Stimulated activated naive B cell treated with anti-CD40 and anti-IgM and Interleukin-4, amounts not matched to agents 10 μg/mL and 1 μg/mL and 100 μg/mL, for 72 hours (primary cell): Measurements from ENCODE around the gene TP53AIP1.

ENCODE experiments used
- ATAC-seq, 2 donors: fragments of 150-1000 bp; cut with Tn5 transposase; replicated peaks; 2 replicates each; pipeline ENCODE4 v1.10.0; 2021; ENCODE audit warnings: moderate library complexity in 1 of 2
- DNase-seq: peaks from one replicate; pipeline ENCODE4 v3.0.0; 2021
- H3K27ac Mint-ChIP-seq: one replicate; pipeline ENCODE4 v1.8.0; 2022; ENCODE audit warnings: mild to moderate bottlenecking, mixed read lengths
- H3K27me3 Mint-ChIP-seq, 2 donors: one replicate each; pipeline ENCODE4 v1.8.0; 2022; ENCODE audit warnings: mixed read lengths in 2 of 2
- H3K36me3 Mint-ChIP-seq, 2 donors: one replicate each; pipeline ENCODE4 v1.8.0; 2022; ENCODE audit warnings: mixed read lengths in 2 of 2, mild to moderate bottlenecking in 1 of 2
- H3K4me1 Mint-ChIP-seq, 2 donors: one replicate each; pipeline ENCODE4 v1.8.0; 2022; ENCODE audit warnings: mixed read lengths in 2 of 2, mild to moderate bottlenecking in 1 of 2
- H3K4me3 Mint-ChIP-seq, 2 donors: one replicate each; pipeline ENCODE4 v1.8.0; 2022; ENCODE audit warnings: mild to moderate bottlenecking in 2 of 2, mixed read lengths in 2 of 2, moderate library complexity in 1 of 2
- H3K9me3 Mint-ChIP-seq, 2 donors: one replicate each; pipeline ENCODE4 v1.8.0; 2022; ENCODE audit warnings: mixed read lengths in 2 of 2, mild to moderate bottlenecking in 1 of 2

The TP53AIP1 gene

GRCh38 chr11:128938156-128938885, 4.3 kb downstream of the TP53AIP1 start:
- DNase-seq (no peak), ATAC-seq (no peak)
- Mint-ChIP-seq H3K27ac (no peak overlapping the region), H3K9me3 (peaks cover 5% of the 10 kb centered on the region in 2 donors), H3K4me1 (no peaks in the 10 kb centered on the region), H3K27me3 (peaks cover 22 to 41% of the 10 kb centered on the region in 2 donors), H3K4me3 (no peak overlapping the region), H3K36me3 (peaks cover 3% of the 10 kb centered on the region in 2 donors)

- peaks cover 5% of the 10 kb centered on the region in 2 donors for H3K9me3 Mint-ChIP-seq
- H3K36me3 Mint-ChIP-seq = peaks cover 3% of the 10 kb centered on the region in 2 donors
These were observed 5.2 kb downstream of the TP53AIP1 start for GRCh38 chr11:128937480-128937879.

GRCh38 chr11:128936606-128937251, 5.9 kb downstream of the TP53AIP1 start:
- Mint-ChIP-seq H3K27ac (peak overlapping the region; percentile 27), H3K4me1 (no peaks in the 10 kb centered on the region), H3K27me3 (peaks cover 18 to 33% of the 10 kb centered on the region in 2 donors), H3K36me3 (peaks cover 3% of the 10 kb centered on the region in 2 donors), H3K4me3 (no peak overlapping the region), H3K9me3 (peaks cover 5% of the 10 kb centered on the region in 2 donors)
- no peak for DNase-seq
- ATAC-seq = no peak

More at GRCh38 chr11:128937480-128937879, 5.2 kb downstream of the TP53AIP1 start:
- DNase-seq (no peak), ATAC-seq (no peak)
- no peak overlapping the region for H3K4me3 Mint-ChIP-seq
- H3K27me3 Mint-ChIP-seq = peaks cover 23 to 40% of the 10 kb centered on the region in 2 donors
- no peaks in the 10 kb centered on the region for H3K4me1 Mint-ChIP-seq
- H3K27ac Mint-ChIP-seq = no peak overlapping the region

GRCh38 chr11:128934926-128935325, 7.7 kb downstream of the TP53AIP1 start:
- DNase-seq (no peak), ATAC-seq (no peak)
- H3K9me3 Mint-ChIP-seq = peaks cover 5% of the 10 kb centered on the region in 2 donors
- H3K4me3 Mint-ChIP-seq = no peak overlapping the region
- peaks cover under 1% of the 10 kb centered on the region in 2 donors for H3K4me1 Mint-ChIP-seq
- H3K27me3 Mint-ChIP-seq = peaks cover 16 to 20% of the 10 kb centered on the region in 2 donors
- H3K36me3 Mint-ChIP-seq = peaks cover 3% of the 10 kb centered on the region in 2 donors
- no peak overlapping the region for H3K27ac Mint-ChIP-seq

GRCh38 chr11:128934351-128934750, 8.3 kb downstream of the TP53AIP1 start:
- peaks cover 3% of the 10 kb centered on the region in 2 donors for H3K36me3 Mint-ChIP-seq
- no peak overlapping the region for H3K27ac Mint-ChIP-seq
- DNase-seq (no peak), ATAC-seq (no peak)
- no peak overlapping the region for H3K4me3 Mint-ChIP-seq
- H3K4me1 Mint-ChIP-seq = peaks cover 6% of the 10 kb centered on the region in 2 donors
- peaks cover 5% of the 10 kb centered on the region in 2 donors for H3K9me3 Mint-ChIP-seq
- peaks cover 20 to 26% of the 10 kb centered on the region in 2 donors for H3K27me3 Mint-ChIP-seq

- Mint-ChIP-seq H3K27me3 (peaks cover 22 to 29% of the 10 kb centered on the region in 2 donors), H3K9me3 (peaks cover 5% of the 10 kb centered on the region in 2 donors), H3K4me3 (no peak overlapping the region), H3K27ac (no peak overlapping the region), H3K4me1 (peaks cover 9 to 14% of the 10 kb centered on the region in 2 donors), H3K36me3 (peaks cover 3% of the 10 kb centered on the region in 2 donors)
- DNase-seq = no peak
- no peak for ATAC-seq
These were observed 9.0 kb downstream of the TP53AIP1 start for GRCh38 chr11:128933481-128934178.

GRCh38 chr11:128931668-128932067, 11.0 kb downstream of the TP53AIP1 start:
- peaks cover 26 to 37% of the 10 kb centered on the region in 2 donors for H3K27me3 Mint-ChIP-seq
- ATAC-seq (no peak), DNase-seq (no peak)

GRCh38 chr11:128931066-128931465, 11.6 kb downstream of the TP53AIP1 start:
- ATAC-seq = no peak
- Mint-ChIP-seq H3K9me3 (peaks cover 5% of the 10 kb centered on the region in 2 donors), H3K4me1 (peaks cover 16 to 22% of the 10 kb centered on the region in 2 donors), H3K27ac (no peak overlapping the region), H3K4me3 (no peak overlapping the region), H3K27me3 (peaks cover 26 to 42% of the 10 kb centered on the region in 2 donors), H3K36me3 (peaks cover 3% of the 10 kb centered on the region in 2 donors)
- no peak for DNase-seq

More at GRCh38 chr11:128931668-128932067, 11.0 kb downstream of the TP53AIP1 start:
- no peak overlapping the region for H3K27ac Mint-ChIP-seq
- H3K4me3 Mint-ChIP-seq = no peak overlapping the region
- H3K9me3 Mint-ChIP-seq = peaks cover 5% of the 10 kb centered on the region in 2 donors
- peaks cover 16 to 22% of the 10 kb centered on the region in 2 donors for H3K4me1 Mint-ChIP-seq
- peaks cover 3% of the 10 kb centered on the region in 2 donors for H3K36me3 Mint-ChIP-seq

- Mint-ChIP-seq H3K4me3 (no peak overlapping the region), H3K9me3 (peaks cover 5% of the 10 kb centered on the region in 2 donors), H3K27ac (no peak overlapping the region), H3K27me3 (peaks cover 31 to 48% of the 10 kb centered on the region in 2 donors), H3K36me3 (peaks cover 3% of the 10 kb centered on the region in 2 donors), H3K4me1 (peaks cover 16 to 22% of the 10 kb centered on the region in 2 donors)
- DNase-seq (no peak), ATAC-seq (no peak)
These were observed 12.7 kb downstream of the TP53AIP1 start for GRCh38 chr11:128929991-128930390.

GRCh38 chr11:128929468-128929867, 13.2 kb downstream of the TP53AIP1 start:
- H3K27ac Mint-ChIP-seq = no peak overlapping the region
- peak; percentile 50 to 58 for ATAC-seq
- DNase-seq = no peak
- no peak overlapping the region for H3K4me3 Mint-ChIP-seq
- peaks cover 16 to 22% of the 10 kb centered on the region in 2 donors for H3K4me1 Mint-ChIP-seq
- H3K27me3 Mint-ChIP-seq = peaks cover 31 to 48% of the 10 kb centered on the region in 2 donors
- peaks cover 5% of the 10 kb centered on the region in 2 donors for H3K9me3 Mint-ChIP-seq
- H3K36me3 Mint-ChIP-seq = peaks cover 3% of the 10 kb centered on the region in 2 donors

GRCh38 chr11:128928400-128928799, 14.3 kb downstream of the TP53AIP1 start:
- Mint-ChIP-seq H3K36me3 (no peaks in the 10 kb centered on the region), H3K27me3 (peaks cover 24 to 43% of the 10 kb centered on the region in 2 donors), H3K4me1 (peaks cover 16 to 22% of the 10 kb centered on the region in 2 donors), H3K4me3 (peak overlapping the region; percentile 53 to 65), H3K27ac (peak overlapping the region; percentile 77), H3K9me3 (no peaks in the 10 kb centered on the region)
- peak; percentile 19 for DNase-seq
- peak; percentile 89 to 90 for ATAC-seq

- DNase-seq (no peak), ATAC-seq (no peak)
- Mint-ChIP-seq H3K9me3 (no peaks in the 10 kb centered on the region), H3K4me1 (peaks cover 16 to 22% of the 10 kb centered on the region in 2 donors), H3K27me3 (peaks cover 19 to 37% of the 10 kb centered on the region in 2 donors), H3K36me3 (no peaks in the 10 kb centered on the region), H3K4me3 (no peak overlapping the region), H3K27ac (no peak overlapping the region)
These were observed 14.9 kb downstream of the TP53AIP1 start for GRCh38 chr11:128927683-128928336.

GRCh38 chr11:128927108-128927461, 15.6 kb downstream of the TP53AIP1 start:
- no peak overlapping the region for H3K27ac Mint-ChIP-seq
- H3K4me3 Mint-ChIP-seq = no peak overlapping the region
- H3K27me3 Mint-ChIP-seq = peaks cover 19 to 40% of the 10 kb centered on the region in 2 donors
- peaks cover 16 to 27% of the 10 kb centered on the region in 2 donors for H3K4me1 Mint-ChIP-seq
- no peak for ATAC-seq
- no peak for DNase-seq
- peaks cover 0 to 2% of the 10 kb centered on the region in 2 donors for H3K36me3 Mint-ChIP-seq
- H3K9me3 Mint-ChIP-seq = no peaks in the 10 kb centered on the region
